NCI-H1930 (cell line): ENCODE data around the gene FGF14.

Experiments
- DNase-seq, 2 experiments: peaks; one replicate each; lab custom pipeline; 2025; lab: John Stamatoyannopoulos, UW

Gene FGF14

GRCh38 chr13:101925731-101926130, 476.1 kb downstream of the FGF14 start:
- no peak for DNase-seq

GRCh38 chr13:101919541-101920181, 482.2 kb downstream of the FGF14 start:
- DNase-seq, result no peak

- peak; percentile 51 to 65 for DNase-seq
Measured at GRCh38 chr13:101917833-101918661, 483.8 kb downstream of the FGF14 start.

- peak; percentile 60 to 73 for DNase-seq
Measured at GRCh38 chr13:101917475-101917810, 484.4 kb downstream of the FGF14 start.

GRCh38 chr13:101916775-101917474, 484.9 kb downstream of the FGF14 start:
- no peak for DNase-seq

- peak; percentile 49 to 68 for DNase-seq
Measured at GRCh38 chr13:101916108-101916774, 485.6 kb downstream of the FGF14 start.

- DNase-seq, result peak; percentile 42 to 55
Measured at GRCh38 chr13:101915755-101916107, 486.1 kb downstream of the FGF14 start.

- peak; percentile 86 to 96 for DNase-seq
Measured at GRCh38 chr13:101915331-101915730, 486.5 kb downstream of the FGF14 start.

- no peak for DNase-seq
Measured at GRCh38 chr13:101911752-101912151, 490.1 kb downstream of the FGF14 start.

- DNase-seq, result no peak
Measured at GRCh38 chr13:101903890-101904289, 498.0 kb downstream of the FGF14 start.

- no peak for DNase-seq
Measured at GRCh38 chr13:101898676-101899075, 503.2 kb downstream of the FGF14 start.

GRCh38 chr13:101896541-101896940, 505.3 kb downstream of the FGF14 start:
- no peak for DNase-seq

GRCh38 chr13:101893021-101893420, 508.8 kb downstream of the FGF14 start:
- no peak for DNase-seq

GRCh38 chr13:101892296-101892695, 509.6 kb downstream of the FGF14 start:
- no peak for DNase-seq

GRCh38 chr13:101881593-101881992, 520.3 kb downstream of the FGF14 start:
- DNase-seq, result no peak

GRCh38 chr13:101880581-101880980, 521.3 kb downstream of the FGF14 start:
- DNase-seq, result no peak

- DNase-seq, result no peak
Measured at GRCh38 chr13:101876951-101877350, 524.9 kb downstream of the FGF14 start.

GRCh38 chr13:101875717-101876393, 526.0 kb downstream of the FGF14 start:
- DNase-seq, result peak; percentile 97 to 99

GRCh38 chr13:101875091-101875490, 526.8 kb downstream of the FGF14 start:
- peak in 1 of 2 experiments; percentile 14 for DNase-seq

- no peak for DNase-seq
Measured at GRCh38 chr13:101869553-101869952, 532.3 kb downstream of the FGF14 start.

- DNase-seq, result peak in 1 of 2 experiments; percentile 33
Measured at GRCh38 chr13:101868585-101869469, 533.0 kb downstream of the FGF14 start.
